K562 (cell line): ENCODE data around the gene SURF4. TPM values are rescaled to one million over a fixed set of nuclear protein-coding genes. Genes with fewer than 3 reads are reported as not detected.

ENCODE experiments used
- ATF3 ChIP-seq, 2 experiments: fragments of 450-650 bp in 1 of 2; sonication (generic) in 1 of 2; formaldehyde crosslinking in 1 of 2; IDR thresholded peaks in 1 of 2; conservative IDR thresholded peaks in 1 of 2; 2 replicates each; pipeline versions ENCODE4 v1.6.1 to v1.8.1; 2016 to 2023; ENCODE audit warnings: mild to moderate bottlenecking in 2 of 2, moderate library complexity in 2 of 2, inconsistent platforms in 1 of 2, missing genetic modification reagents in 1 of 2
- BRF1 ChIP-seq: IDR thresholded peaks from 3 replicates; pipeline ENCODE4 v1.6.1; 2011; ENCODE audit warnings: borderline replicate concordance, mild to moderate bottlenecking; ENCODE audit not compliant: insufficient read length; ENCODE audit errors: extremely low read depth
- CBX5 ChIP-seq: IDR thresholded peaks from 2 replicates; pipeline ENCODE4 v1.6.1; 2014; ENCODE audit warnings: low read depth, borderline replicate concordance
- CBX8 ChIP-seq: fragments of 200-600 bp; sonication (generic); IDR thresholded peaks from 2 replicates; pipeline ENCODE4 v1.6.1; 2012; ENCODE audit warnings: borderline replicate concordance, mixed run types, low read depth, mild to moderate bottlenecking, moderate library complexity, mixed read lengths, low read length, control low read depth, inconsistent platforms; ENCODE audit not compliant: poor library complexity, severe bottlenecking; ENCODE audit errors: extremely low read depth
- ETS1 ChIP-seq: conservative IDR thresholded peaks from 2 replicates; pipeline ENCODE4 v1.6.1; 2011; ENCODE audit warnings: low read depth, mild to moderate bottlenecking, low read length; ENCODE audit not compliant: control insufficient read depth
- ETV5 ChIP-seq: sonication (generic); formaldehyde crosslinking; IDR thresholded peaks from 2 replicates; pipeline ENCODE4 v1.4.0; 2020; ENCODE audit warnings: low read depth, mild to moderate bottlenecking, missing genetic modification reagents
- FOS ChIP-seq: IDR thresholded peaks from 3 replicates; pipeline ENCODE4 v1.6.1; 2011; ENCODE audit not compliant: insufficient read length; ENCODE audit errors: extremely low read depth
- GTF2A2 ChIP-seq: IDR thresholded peaks from 2 replicates; pipeline ENCODE4 v1.6.1; 2016; ENCODE audit warnings: mild to moderate bottlenecking, missing genetic modification characterization, missing compliant biosample characterization
- HCFC1 ChIP-seq: IDR thresholded peaks from 2 replicates; pipeline ENCODE4 v1.6.1; 2012; ENCODE audit warnings: low read depth, low read length, improper control_type of control experiment
- HDAC6 ChIP-seq: IDR thresholded peaks from 2 replicates; pipeline ENCODE4 v1.6.1; 2012; ENCODE audit warnings: low read depth, mild to moderate bottlenecking, control low read depth, inconsistent platforms, low read length, moderate library complexity
- KLF13 ChIP-seq: fragments of 450-650 bp; IDR thresholded peaks from 2 replicates; pipeline ENCODE4 v1.6.1; 2016; ENCODE audit warnings: missing genetic modification characterization, low read depth, mild to moderate bottlenecking, missing compliant biosample characterization, moderate library complexity, borderline replicate concordance
- LEF1 ChIP-seq: fragments of 450-650 bp; IDR thresholded peaks from 2 replicates; pipeline ENCODE4 v1.6.1; 2016; ENCODE audit warnings: mild to moderate bottlenecking
- MCM5 ChIP-seq: fragments of 450-650 bp; IDR thresholded peaks from 2 replicates; pipeline ENCODE4 v1.6.1; 2016; ENCODE audit warnings: low read depth
- MCM7 ChIP-seq, 2 experiments: fragments of 450-650 bp; IDR thresholded peaks; 2 replicates each; pipeline ENCODE4 v1.6.1; 2016 to 2018
- MTA1 ChIP-seq: fragments of 450-650 bp; IDR thresholded peaks from 2 replicates; pipeline ENCODE4 v1.6.1; 2017; ENCODE audit warnings: borderline replicate concordance
- PHTF2 ChIP-seq: fragments of 250-450 bp; sonication (Bioruptor Pico); IDR thresholded peaks from 2 replicates; pipeline ENCODE4 v1.5.0; 2021; ENCODE audit warnings: mild to moderate bottlenecking
- SIN3A ChIP-seq, 2 experiments: fragments of 150-350 bp in 1 of 2; IDR thresholded peaks; 2 replicates each; pipeline ENCODE4 v1.6.1; 2011 to 2016; ENCODE audit warnings: borderline replicate concordance in 2 of 2, low read depth in 2 of 2, low read length in 2 of 2, mild to moderate bottlenecking in 2 of 2, moderate library complexity in 2 of 2; ENCODE audit not compliant: control insufficient read depth in 1 of 2
- SOX6 ChIP-seq: fragments of 450-650 bp; IDR thresholded peaks from 2 replicates; pipeline ENCODE4 v1.6.1; 2014; ENCODE audit warnings: mild to moderate bottlenecking
- TBP ChIP-seq: optimal IDR thresholded peaks from 2 replicates; pipeline ENCODE3; 2011; ENCODE audit warnings: low read depth, low read length, improper control_type of control experiment
- TRIM24 ChIP-seq, 2 experiments: fragments of 450-650 bp; IDR thresholded peaks; 2 replicates each; pipeline ENCODE4 v1.6.1; 2016
- U2AF1 ChIP-seq: fragments of 200-400 bp; formaldehyde crosslinking; optimal IDR thresholded peaks from 2 replicates; pipeline ENCODE3; 2017; ENCODE audit warnings: mild to moderate bottlenecking, low read depth, low read length, moderate library complexity
- ZEB2 ChIP-seq: fragments of 450-650 bp; IDR thresholded peaks from 2 replicates; pipeline ENCODE4 v1.6.1; 2016
- ZNF232 ChIP-seq: sonication (generic); formaldehyde crosslinking; IDR thresholded peaks from 2 replicates; pipeline ENCODE4 v1.8.0; 2022; ENCODE audit warnings: mild to moderate bottlenecking, missing genetic modification reagents
- ZNF695 ChIP-seq: fragments of 450-650 bp; formaldehyde crosslinking; IDR thresholded peaks from 2 replicates; pipeline ENCODE4 v1.4.0; 2020; ENCODE audit warnings: mild to moderate bottlenecking, moderate library complexity
- polyA plus RNA-seq, 8 experiments: library from polyadenylated mRNA; depleted of rRNA in 4 of 8; stranded (reverse) in 5 of 8; unstranded in 3 of 8; fragments of >200 nt; fragmentation: Nextera tagmentation in 2 of 8; fragmentation: Illumina TruSeq in 1 of 8; extraction: Ambion mirVana in 2 of 8; extraction: Trizol in 1 of 8; gene quantifications; 2 replicates each; pipeline versions ENCODE4 v1.2.1 to v1.2.3, GENCODE V29; 2011 to 2014; ENCODE audit warnings: inconsistent platforms in 1 of 8, missing spikeins in 1 of 8
- total RNA-seq, 7 experiments: library from RNA; depleted of rRNA in 6 of 7; stranded (reverse); fragments of >200 nt in 6 of 7; fragmentation: Illumina TruSeq in 2 of 7; extraction: Trizol in 2 of 7; gene quantifications; 2 replicates each; pipeline versions ENCODE4 v1.2.1 to v1.2.3, GENCODE V29; 2011 to 2021; ENCODE audit warnings: low replicate concordance in 1 of 7

SURF4 gene
- total and polyA plus RNA-seq, 9 of the 15 experiments (the other 6 are each of a cell fraction or from before 2014, with no cell fraction given) = 8.4 to 176 (median 130) TPM

- TF ChIP-seq CBX5 (peak; percentile 35; the same call in 1 of the 2 replicates), BRF1 (no peak), CBX8 (no peak), ZNF232 (CRISPR knock-in tag) (no peak), ATF3 (IDR thresholded peaks at IDR 0.05) (peak; percentile 53), ATF3 (CRISPR knock-in tag; conservative IDR thresholded peaks at IDR 0.05) (peak; percentile 65; the same call in 1 of the 2 replicates), MCM5 (no peak), TRIM24 (IDR thresholded peaks at IDR 0.05) (peak in 1 of 2 experiments; percentile 100; a peak in 3 of 4 replicates), HCFC1 (peak; percentile 85), MCM7 (IDR thresholded peaks at IDR 0.05) (no peak), PHTF2 (CRISPR knock-in tag) (no peak), SIN3A (IDR thresholded peaks at IDR 0.05; ENCODE audit: borderline replicate concordance in 2 of 2, control insufficient read depth in 1 of 2, low read depth in 2 of 2, low read length in 2 of 2) (peak; percentile 77 to 87; a peak in 2 of 4 replicates), FOS (no peak), TBP (peak; percentile 70), ZNF695 (CRISPR knock-in tag) (no peak), ETV5 (CRISPR knock-in tag) (peak; percentile 90), HDAC6 (no peak), GTF2A2 (tag) (peak; percentile 68; the same call in 1 of the 2 replicates), SOX6 (peak; percentile 69), KLF13 (tag) (0 out of 2 replicates have a peak, but pooled peaks have one; percentile 31), U2AF1 (no peak), ZEB2 (peak; percentile 100), MTA1 (peak; percentile 56; the same call in 1 of the 2 replicates), ETS1 (0 out of 2 replicates have a peak, but pooled peaks have one; percentile 38), LEF1 (peak; percentile 70)
Observed at GRCh38 chr9:133417541-133418461, 41.9 kb upstream of the SURF4 start, which contains the start of gene REXO4 (continued).
